ENCODE measurements around the gene PARN. TPM values are rescaled to one million over a fixed set of nuclear protein-coding genes. Genes with fewer than 3 reads are reported as not detected.

PARN gene
- total and polyA plus RNA-seq, 2 of the 8 experiments (the other 6 are each of a cell fraction or from before 2014, with no cell fraction given): 24.5 to 44.6 TPM

DNA sequence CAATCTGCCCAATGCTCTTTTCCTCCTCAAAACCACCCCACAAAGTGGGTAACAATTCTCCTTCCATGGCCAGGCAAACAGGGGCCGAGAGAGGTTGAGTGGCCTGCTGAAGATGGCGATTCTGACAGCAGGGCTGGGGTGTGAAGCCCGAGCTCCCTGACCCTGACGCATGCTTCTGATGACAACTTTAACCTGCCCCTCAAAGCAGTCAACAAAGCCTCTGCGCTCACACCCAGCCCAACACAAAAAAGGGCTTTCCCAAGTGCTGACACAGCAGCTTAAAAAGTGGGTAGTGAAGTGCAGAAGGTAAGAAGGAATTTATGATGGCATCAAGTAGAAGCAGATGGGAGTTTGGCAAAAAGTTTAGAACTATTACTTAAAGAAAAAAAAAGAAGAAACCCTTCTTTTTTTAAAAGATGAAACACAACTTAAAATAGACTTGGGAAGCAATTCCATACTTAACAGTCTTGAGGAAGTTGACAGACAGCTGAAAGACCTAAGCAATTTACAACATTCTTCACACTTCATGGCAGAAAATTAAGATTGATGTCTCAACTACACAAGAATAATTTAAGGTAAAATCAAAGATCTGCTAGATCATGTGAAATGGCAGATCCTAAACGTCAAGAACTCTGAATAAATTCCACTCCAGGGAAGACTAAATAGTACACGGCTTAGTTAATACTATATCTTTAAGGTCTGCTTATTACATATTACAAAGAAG is 133.9 kb downstream of the PARN start:
- H3K4me3 ChIP-seq (ENCODE audit: extremely low read depth in 1 of 4, insufficient read depth in 2 of 4, low read depth in 3 of 4, low read length in 4 of 4): no peak overlapping the region

More for the DNA sequence above, 133.9 kb downstream of the PARN start:
- H3K79me2 ChIP-seq (ENCODE audit: control insufficient read depth in 1 of 2, insufficient read depth in 2 of 2, low read length in 2 of 2): no peaks in the 10 kb centered on the region
- peak overlapping the region; percentile 46 for H2BK12ac ChIP-seq (ENCODE audit: low read depth, low read length)
- no peak overlapping the region for H3K9ac ChIP-seq (replicated peaks in 1 of 4; ENCODE audit: extremely low read depth in 1 of 4, low read depth in 3 of 4, low read length in 3 of 4)
- no peak overlapping the region for H4K5ac ChIP-seq (ENCODE audit: insufficient read length, low read depth, low read length)
- H4K91ac ChIP-seq (replicated peaks; ENCODE audit: insufficient read length, low read length): no peak overlapping the region
- H3K79me1 ChIP-seq (ENCODE audit: low read depth, low read length): peaks cover 4% of the 10 kb centered on the region; the same call in 1 of the 2 replicates
- FAIRE-seq (no peak), DNase-seq (ENCODE audit: low read depth in 1 of 2, low spot score in 2 of 2) (no peak)
- peaks cover 3 to 12% (median 6%) of the 10 kb centered on the region in 4 experiments; a peak in 6 of 7 replicates for H3K4me1 ChIP-seq (replicated peaks in 1 of 4; ENCODE audit: control insufficient read depth in 3 of 4, insufficient read depth in 4 of 4, low read length in 3 of 4)
- no peaks in the 10 kb centered on the region for H3K36me3 ChIP-seq (ENCODE audit: control insufficient read depth in 2 of 4, insufficient read depth in 4 of 4, low read length in 3 of 4)
- ChIA-PET CTCF (ENCODE audit: partially characterized antibody) (interaction anchor here (0.6 to 1.1 kb wide), 2 partner anchors 52 to 156 kb away, joined by 3 read pairs; no protein-coding TSS in a partner anchor), POLR2A (ENCODE audit: partially characterized antibody) (interaction anchor here (0.7 to 1.1 kb wide), 2 partner anchors 192 to 214 kb away, joined by 3 to 5 read pairs; no protein-coding TSS in a partner anchor)
- no peak overlapping the region for H2BK120ac ChIP-seq (replicated peaks; ENCODE audit: low read depth, low read length)
- H2AFZ ChIP-seq (ENCODE audit: low read length): no peak overlapping the region
- no peak overlapping the region for H3K23ac ChIP-seq (ENCODE audit: insufficient read length)
- no peak overlapping the region for H3K14ac ChIP-seq (ENCODE audit: insufficient read length)
- H2BK5ac ChIP-seq (ENCODE audit: low read depth, low read length): no peak overlapping the region
- WGBS, 2 experiments (ENCODE audit: extremely low coverage in 1 of 2, insufficient coverage in 1 of 2, insufficient read length in 1 of 2, insufficient replicate concordance in 2 of 2, low coverage in 1 of 2, low lambda C conversion rate in 2 of 2, missing lambda C conversion rate in 1 of 2): 88% methylated on average over 7 of the region's 7 CpGs; no CpG with 5 or more reads in 1 of the 2 experiments
- H3K4ac ChIP-seq (replicated peaks; ENCODE audit: insufficient read length, low read depth, low read length): no peak overlapping the region
- no peaks in the 10 kb centered on the region for H3K27me3 ChIP-seq (replicated peaks in 1 of 4; ENCODE audit: control insufficient read depth in 3 of 4, extremely low read depth in 1 of 4, insufficient read depth in 3 of 4, low read length in 3 of 4)
- H2BK15ac ChIP-seq (ENCODE audit: low read length): no peak overlapping the region
- H3K9me3 ChIP-seq (ENCODE audit: insufficient read depth in 2 of 2, low read depth in 1 of 2, low read length in 1 of 2): no peaks in the 10 kb centered on the region
- H3K18ac ChIP-seq (ENCODE audit: extremely low read depth, low read length): no peak overlapping the region
- no peak overlapping the region for H3K27ac ChIP-seq (ENCODE audit: low read depth, low read length)
- no peak overlapping the region for H2BK20ac ChIP-seq (ENCODE audit: low read length)
- H2AK5ac ChIP-seq (ENCODE audit: low read depth, low read length): peak overlapping the region; percentile 43; the same call in 1 of the 2 replicates
- H3K23me2 ChIP-seq (ENCODE audit: low read depth, low read length): no peaks in the 10 kb centered on the region
- no peaks in the 10 kb centered on the region for H4K20me1 ChIP-seq (replicated peaks in 1 of 2; ENCODE audit: control insufficient read depth in 1 of 2, insufficient read depth in 2 of 2, low read length in 2 of 2)
- no peak overlapping the region for H4K8ac ChIP-seq (ENCODE audit: extremely low read depth, insufficient read depth, low read length)
- H3K4me2 ChIP-seq (ENCODE audit: insufficient read depth in 1 of 2, low read depth in 2 of 2, low read length in 2 of 2): no peak overlapping the region
- H3K56ac ChIP-seq (replicated peaks; ENCODE audit: insufficient read length, low read depth, low read length): no peak overlapping the region
